Measurements from ENCODE around the gene CADM2. TPM values are rescaled to one million over a fixed set of nuclear protein-coding genes. Genes with fewer than 3 reads are reported as not detected.

Gene CADM2
- total RNA-seq, 1 experiment from 2014 or later = not detected

GRCh38 chr3:84998545-84998944 lies 39.8 kb downstream of the CADM2 start:
- no peaks in the 10 kb centered on the region for H3K36me3 ChIP-seq
- DNase-seq (ENCODE audit: low read depth in 1 of 2, low spot score in 2 of 2) = no peak
- no peak overlapping the region for H3K27ac ChIP-seq

GRCh38 chr3:85003479-85003878 lies 44.7 kb downstream of the CADM2 start:
- DNase-seq (ENCODE audit: low read depth in 1 of 2, low spot score in 2 of 2) = no peak
- no peaks in the 10 kb centered on the region for H3K36me3 ChIP-seq
- H3K27ac ChIP-seq = no peak overlapping the region

More at GRCh38 chr3:84998545-84998944, 39.8 kb downstream of the CADM2 start:
- no peaks in the 10 kb centered on the region for H3K4me1 ChIP-seq (replicated peaks)
- H3K4me3 ChIP-seq = no peak overlapping the region
- H3K9me3 ChIP-seq (replicated peaks) = no peaks in the 10 kb centered on the region
- no peaks in the 10 kb centered on the region for H3K27me3 ChIP-seq (replicated peaks)

GRCh38 chr3:85004147-85004546 lies 45.4 kb downstream of the CADM2 start:
- H3K36me3 ChIP-seq = no peaks in the 10 kb centered on the region
- H3K4me1 ChIP-seq (replicated peaks) = no peaks in the 10 kb centered on the region
- no peak overlapping the region for H3K27ac ChIP-seq
- no peaks in the 10 kb centered on the region for H3K27me3 ChIP-seq (replicated peaks)
- no peaks in the 10 kb centered on the region for H3K9me3 ChIP-seq (replicated peaks)
- H3K4me3 ChIP-seq = no peak overlapping the region
- DNase-seq (ENCODE audit: low read depth in 1 of 2, low spot score in 2 of 2) = no peak

More at GRCh38 chr3:85003479-85003878, 44.7 kb downstream of the CADM2 start:
- no peaks in the 10 kb centered on the region for H3K27me3 ChIP-seq (replicated peaks)
- H3K9me3 ChIP-seq (replicated peaks) = no peaks in the 10 kb centered on the region
- no peak overlapping the region for H3K4me3 ChIP-seq
- no peaks in the 10 kb centered on the region for H3K4me1 ChIP-seq (replicated peaks)

GRCh38 chr3:85005946-85006345 lies 47.2 kb downstream of the CADM2 start:
- no peaks in the 10 kb centered on the region for H3K9me3 ChIP-seq (replicated peaks)
- H3K36me3 ChIP-seq = no peaks in the 10 kb centered on the region
- no peak for DNase-seq (ENCODE audit: low read depth in 1 of 2, low spot score in 2 of 2)
- no peaks in the 10 kb centered on the region for H3K4me1 ChIP-seq (replicated peaks)
- H3K27me3 ChIP-seq (replicated peaks) = no peaks in the 10 kb centered on the region
- H3K4me3 ChIP-seq = no peak overlapping the region
- no peak overlapping the region for H3K27ac ChIP-seq

GRCh38 chr3:85007195-85008094 lies 48.7 kb downstream of the CADM2 start:
- H3K9me3 ChIP-seq (replicated peaks) = no peaks in the 10 kb centered on the region
- no peaks in the 10 kb centered on the region for H3K27me3 ChIP-seq (replicated peaks)
- no peak for DNase-seq (ENCODE audit: low read depth in 1 of 2, low spot score in 2 of 2)
- no peaks in the 10 kb centered on the region for H3K36me3 ChIP-seq
- H3K4me3 ChIP-seq = no peak overlapping the region
- H3K27ac ChIP-seq = no peak overlapping the region
- no peaks in the 10 kb centered on the region for H3K4me1 ChIP-seq (replicated peaks)

GRCh38 chr3:85020828-85021227 lies 62.0 kb downstream of the CADM2 start:
- Histone ChIP-seq H3K27me3 (replicated peaks) (no peaks in the 10 kb centered on the region), H3K36me3 (no peaks in the 10 kb centered on the region), H3K4me3 (no peak overlapping the region), H3K9me3 (replicated peaks) (no peaks in the 10 kb centered on the region), H3K4me1 (replicated peaks) (no peaks in the 10 kb centered on the region), H3K27ac (no peak overlapping the region)
- DNase-seq (ENCODE audit: low read depth in 1 of 2, low spot score in 2 of 2) = no peak

GRCh38 chr3:85030052-85030451 lies 71.3 kb downstream of the CADM2 start:
- Histone ChIP-seq H3K4me1 (replicated peaks) (no peaks in the 10 kb centered on the region), H3K9me3 (replicated peaks) (no peaks in the 10 kb centered on the region), H3K4me3 (no peak overlapping the region), H3K27ac (no peak overlapping the region), H3K27me3 (replicated peaks) (no peaks in the 10 kb centered on the region), H3K36me3 (no peaks in the 10 kb centered on the region)
- no peak for DNase-seq (ENCODE audit: low read depth in 1 of 2, low spot score in 2 of 2)

GRCh38 chr3:85037203-85037602 lies 78.4 kb downstream of the CADM2 start:
- H3K4me3 ChIP-seq = no peak overlapping the region
- DNase-seq (ENCODE audit: low read depth in 1 of 2, low spot score in 2 of 2) = no peak
- no peaks in the 10 kb centered on the region for H3K9me3 ChIP-seq (replicated peaks)
- H3K4me1 ChIP-seq (replicated peaks) = no peaks in the 10 kb centered on the region
- H3K36me3 ChIP-seq = no peaks in the 10 kb centered on the region
- H3K27me3 ChIP-seq (replicated peaks) = no peaks in the 10 kb centered on the region
- H3K27ac ChIP-seq = no peak overlapping the region

GRCh38 chr3:85041001-85041400 lies 82.2 kb downstream of the CADM2 start:
- Histone ChIP-seq H3K36me3 (no peaks in the 10 kb centered on the region), H3K27ac (no peak overlapping the region), H3K27me3 (replicated peaks) (no peaks in the 10 kb centered on the region), H3K4me1 (replicated peaks) (no peaks in the 10 kb centered on the region), H3K4me3 (no peak overlapping the region), H3K9me3 (replicated peaks) (no peaks in the 10 kb centered on the region)
- no peak for DNase-seq (ENCODE audit: low read depth in 1 of 2, low spot score in 2 of 2)

- H3K9me3 ChIP-seq (replicated peaks) = no peaks in the 10 kb centered on the region
- H3K27ac ChIP-seq = no peak overlapping the region
- H3K4me1 ChIP-seq (replicated peaks) = no peaks in the 10 kb centered on the region
- DNase-seq (ENCODE audit: low read depth in 1 of 2, low spot score in 2 of 2) = no peak
- H3K4me3 ChIP-seq = no peak overlapping the region
- H3K27me3 ChIP-seq (replicated peaks) = no peaks in the 10 kb centered on the region
- H3K36me3 ChIP-seq = no peaks in the 10 kb centered on the region
Observed at GRCh38 chr3:85041562-85042055, 82.8 kb downstream of the CADM2 start.

GRCh38 chr3:85050821-85051220 lies 92.0 kb downstream of the CADM2 start:
- Histone ChIP-seq H3K4me3 (no peak overlapping the region), H3K4me1 (replicated peaks) (no peaks in the 10 kb centered on the region)
- no peak for DNase-seq (ENCODE audit: low read depth in 1 of 2, low spot score in 2 of 2)

GRCh38 chr3:85051786-85052185 lies 93.0 kb downstream of the CADM2 start:
- no peak overlapping the region for H3K27ac ChIP-seq

More at GRCh38 chr3:85050821-85051220, 92.0 kb downstream of the CADM2 start:
- no peaks in the 10 kb centered on the region for H3K36me3 ChIP-seq
- H3K27me3 ChIP-seq (replicated peaks) = no peaks in the 10 kb centered on the region
- no peaks in the 10 kb centered on the region for H3K9me3 ChIP-seq (replicated peaks)
- H3K27ac ChIP-seq = no peak overlapping the region

GRCh38 chr3:85053626-85054025 lies 94.8 kb downstream of the CADM2 start:
- DNase-seq (ENCODE audit: low read depth in 1 of 2, low spot score in 2 of 2) = no peak
- Histone ChIP-seq H3K4me1 (replicated peaks) (no peaks in the 10 kb centered on the region), H3K27ac (no peak overlapping the region), H3K27me3 (replicated peaks) (no peaks in the 10 kb centered on the region), H3K36me3 (no peaks in the 10 kb centered on the region), H3K9me3 (replicated peaks) (no peaks in the 10 kb centered on the region), H3K4me3 (no peak overlapping the region)

More at GRCh38 chr3:85051786-85052185, 93.0 kb downstream of the CADM2 start:
- Histone ChIP-seq H3K36me3 (no peaks in the 10 kb centered on the region), H3K4me3 (no peak overlapping the region), H3K27me3 (replicated peaks) (no peaks in the 10 kb centered on the region), H3K4me1 (replicated peaks) (no peaks in the 10 kb centered on the region), H3K9me3 (replicated peaks) (no peaks in the 10 kb centered on the region)
- no peak for DNase-seq (ENCODE audit: low read depth in 1 of 2, low spot score in 2 of 2)

GRCh38 chr3:85054579-85054978 lies 95.8 kb downstream of the CADM2 start:
- H3K27me3 ChIP-seq (replicated peaks) = no peaks in the 10 kb centered on the region
- H3K36me3 ChIP-seq = no peaks in the 10 kb centered on the region
- H3K27ac ChIP-seq = no peak overlapping the region
- no peak overlapping the region for H3K4me3 ChIP-seq
- DNase-seq (ENCODE audit: low read depth in 1 of 2, low spot score in 2 of 2) = no peak
- no peaks in the 10 kb centered on the region for H3K4me1 ChIP-seq (replicated peaks)
- no peaks in the 10 kb centered on the region for H3K9me3 ChIP-seq (replicated peaks)

All from SJSA1 (cell line).